Endothelial cell of umbilical vein (primary cell): ENCODE results near the gene MRGPRG. TPM values are rescaled to one million over a fixed set of nuclear protein-coding genes. Genes with fewer than 3 reads are reported as not detected.
"Not testable (repeated sequence)": the region's sequence is repeated elsewhere in the genome, so short reads cannot be mapped to it uniquely, and the experiment has no call there.

ENCODE experiments used
- Bru-seq: library from RNA; stranded (reverse); fragments of 400-500 nt; gene quantifications from one replicate; lab custom pipeline; 2021; lab: Mats Ljungman, UMichigan
- BruChase-seq, 2 experiments: library from RNA; stranded (reverse); fragments of 400-500 nt; gene quantifications; one replicate each; lab custom pipeline; 2021; lab: Mats Ljungman, UMichigan
- BruUV-seq: library from RNA; stranded (reverse); fragments of 400-500 nt; replicated peaks from 2 replicates; lab custom pipeline; 2021; lab: Mats Ljungman, UMichigan
- CTCF ChIA-PET: fragments of 300-600, 350-600 bp; sonication (Branson Sonifier 250); formaldehyde crosslinking; loops from one replicate; lab custom pipeline; 2021; ENCODE audit warnings: antibody characterized with exemption, inconsistent platforms; lab: Charles Lee
- POLR2A ChIA-PET: fragments of 300-600, 350-600 bp; sonication (Branson Sonifier 250); formaldehyde crosslinking; loops from one replicate; lab custom pipeline; 2021; ENCODE audit warnings: antibody characterized with exemption, inconsistent platforms; lab: Charles Lee
- DNase-seq: peaks from one replicate; pipeline ENCODE4 v3.0.0-alpha.2; 2011; ENCODE audit warnings: low read depth, low spot score
- FAIRE-seq: peaks from 2 replicates; lab custom pipeline; 2011; peaks lifted over from hg19 to GRCh38; lab: Jason Lieb, UNC
- H2AFZ ChIP-seq: 2 replicates; pipeline ENCODE4 v1.6.0; 2012; ENCODE audit warnings: low read depth, low read length, control low read depth, inconsistent platforms
- H3K27ac ChIP-seq: 2 replicates; pipeline ENCODE4 v1.5.1; 2011; ENCODE audit warnings: low read depth, mild to moderate bottlenecking, control low read depth, low read length, moderate library complexity; ENCODE audit not compliant: insufficient read depth
- H3K27me3 ChIP-seq, 2 experiments: 2 replicates each; pipeline versions ENCODE4 v1.6.0 to v1.6.1; 2011; ENCODE audit warnings: low read length in 2 of 2, mixed read lengths in 1 of 2; ENCODE audit not compliant: control insufficient read depth in 2 of 2, insufficient read depth in 2 of 2
- H3K36me3 ChIP-seq, 2 experiments: 2 replicates in 1 of 2; 3 replicates in 1 of 2; pipeline ENCODE4 v1.5.1; 2011; ENCODE audit warnings: low read length in 2 of 2, mild to moderate bottlenecking in 1 of 2, moderate library complexity in 1 of 2; ENCODE audit not compliant: control insufficient read depth in 2 of 2, insufficient read depth in 2 of 2; ENCODE audit errors: extremely low read depth in 1 of 2
- H3K4me1 ChIP-seq: 3 replicates; pipeline ENCODE4 v1.5.1; 2011; ENCODE audit warnings: mild to moderate bottlenecking, low read length; ENCODE audit not compliant: control insufficient read depth, insufficient read depth; ENCODE audit errors: extremely low read depth
- H3K4me2 ChIP-seq: 2 replicates; pipeline ENCODE4 v1.6.1; 2011; ENCODE audit warnings: low read length, control low read depth, mixed read lengths; ENCODE audit not compliant: insufficient read depth
- H3K4me3 ChIP-seq, 3 experiments: fragments of 200-600 bp in 1 of 3; sonication (generic), shearing (Covaris generic) in 1 of 3; replicated peaks in 1 of 3; 2 replicates each; pipeline ENCODE4 v1.5.1; 2011 to 2016; ENCODE audit warnings: control low read depth in 3 of 3, low read length in 3 of 3, mild to moderate bottlenecking in 2 of 3, inconsistent platforms in 1 of 3, low read depth in 1 of 3, moderate library complexity in 1 of 3; ENCODE audit not compliant: insufficient read depth in 1 of 3
- H3K79me2 ChIP-seq: 2 replicates; pipeline ENCODE4 v1.6.0; 2012; ENCODE audit warnings: low read length, inconsistent platforms; ENCODE audit not compliant: control insufficient read depth, insufficient read depth
- H3K9ac ChIP-seq: replicated peaks from 2 replicates; pipeline ENCODE3; 2011; ENCODE audit warnings: low read length, control low read depth; ENCODE audit not compliant: insufficient read depth; ENCODE audit errors: extremely low read depth
- H3K9me1 ChIP-seq: replicated peaks from 3 replicates; pipeline ENCODE4 v1.6.0; 2011; ENCODE audit warnings: mild to moderate bottlenecking, low read length; ENCODE audit not compliant: control insufficient read depth, insufficient read depth; ENCODE audit errors: extremely low read depth
- H3K9me3 ChIP-seq: replicated peaks from 2 replicates; pipeline ENCODE4 v1.5.1; 2012; ENCODE audit warnings: low read length, inconsistent platforms; ENCODE audit not compliant: control insufficient read depth, insufficient read depth
- H4K20me1 ChIP-seq: replicated peaks from 2 replicates; pipeline ENCODE3; 2011; ENCODE audit warnings: mild to moderate bottlenecking, low read length; ENCODE audit not compliant: control insufficient read depth, insufficient read depth; ENCODE audit errors: extremely low read depth
- FOS ChIP-seq: IDR thresholded peaks from 2 replicates; pipeline ENCODE4 v1.6.1; 2011; ENCODE audit warnings: mild to moderate bottlenecking, low read length, moderate library complexity, borderline replicate concordance; ENCODE audit not compliant: insufficient read depth
- GATA2 ChIP-seq: IDR thresholded peaks from 2 replicates; pipeline ENCODE4 v1.7.0; 2011; ENCODE audit warnings: low read depth, mild to moderate bottlenecking, moderate library complexity, mixed read lengths, low read length; ENCODE audit not compliant: insufficient read length, insufficient read depth
- JUN ChIP-seq: IDR thresholded peaks from 2 replicates; pipeline ENCODE4 v1.6.1; 2011; ENCODE audit warnings: borderline replicate concordance, low read depth; ENCODE audit not compliant: insufficient read length, insufficient read depth
- POLR2A ChIP-seq: IDR thresholded peaks from 2 replicates; pipeline ENCODE4 v1.6.1; 2012; ENCODE audit warnings: low read depth, mild to moderate bottlenecking, control low read depth, low read length
- POLR2AphosphoS5 ChIP-seq: IDR thresholded peaks from 2 replicates; pipeline ENCODE4 v1.6.1; 2012; ENCODE audit warnings: low read depth, mild to moderate bottlenecking, control low read depth, low read length, moderate library complexity; ENCODE audit not compliant: insufficient read depth
- dilution Hi-C: fragments of 300-500 bp; cut with MboI; formaldehyde crosslinking; loops from one replicate; pipeline ENCODE4 v1.15.0; 2019; ENCODE audit warnings: low sequenced_read_pairs; ENCODE audit not compliant: extremely low pct_ligation_motif_present
- intact Hi-C: fragments of 100-400 bp; cut with micrococcal nuclease; formaldehyde crosslinking; loops from one replicate; pipeline ENCODE4 v1.10.0; 2022
- long read RNA-seq: library from polyadenylated mRNA; stranded (forward); transcript quantifications from one replicate; pipeline ENCODE4 v2.0.0, GENCODE V29; 2021
- polyA minus RNA-seq, 3 experiments: library from RNA; depleted of rRNA, polyadenylated mRNA; stranded (reverse); fragments of >200 nt; gene quantifications; 1 replicate in 1 of 3; 2 replicates in 2 of 3; pipeline ENCODE4 v1.2.3, GENCODE V29; 2011
- polyA plus RNA-seq, 4 experiments: library from polyadenylated mRNA; depleted of rRNA in 3 of 4; stranded (reverse) in 3 of 4; unstranded in 1 of 4; fragments of >200 nt; gene quantifications; 2 replicates each; pipeline versions ENCODE4 v1.2.1 to v1.2.3, GENCODE V29; 2011 to 2012; ENCODE audit warnings: missing spikeins in 1 of 4
- total RNA-seq: library from RNA; stranded (reverse); gene quantifications from 2 replicates; pipeline ENCODE4 v1.2.3, GENCODE V29; 2021

MRGPRG gene, protein sequence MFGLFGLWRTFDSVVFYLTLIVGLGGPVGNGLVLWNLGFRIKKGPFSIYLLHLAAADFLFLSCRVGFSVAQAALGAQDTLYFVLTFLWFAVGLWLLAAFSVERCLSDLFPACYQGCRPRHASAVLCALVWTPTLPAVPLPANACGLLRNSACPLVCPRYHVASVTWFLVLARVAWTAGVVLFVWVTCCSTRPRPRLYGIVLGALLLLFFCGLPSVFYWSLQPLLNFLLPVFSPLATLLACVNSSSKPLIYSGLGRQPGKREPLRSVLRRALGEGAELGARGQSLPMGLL
- total RNA-seq (not detected in 2 replicates), polyA plus RNA-seq (not detected in 2 replicates), polyA minus RNA-seq (not detected in 2 replicates), Bru-seq, nascent RNA (not detected), BruChase-seq, experiment 1, labeled RNA remaining after a 6-hour chase (not detected), BruChase-seq, experiment 2, labeled RNA remaining after a 2-hour chase (not detected)
- polyA plus RNA-seq (2011; cell fraction: cytosol; rRNA removed): not detected in 2 replicates
- polyA plus RNA-seq (2011; cell fraction: nucleus; rRNA removed): not detected in 2 replicates
- not detected in 2 replicates for polyA plus RNA-seq (2012)
- polyA minus RNA-seq (2011; cell fraction: cytosol; rRNA and poly(A)+ RNA removed): not detected
- not detected in 2 replicates for polyA minus RNA-seq (2011; cell fraction: nucleus; rRNA and poly(A)+ RNA removed)
- long read RNA-seq: 0 reads

DNA sequence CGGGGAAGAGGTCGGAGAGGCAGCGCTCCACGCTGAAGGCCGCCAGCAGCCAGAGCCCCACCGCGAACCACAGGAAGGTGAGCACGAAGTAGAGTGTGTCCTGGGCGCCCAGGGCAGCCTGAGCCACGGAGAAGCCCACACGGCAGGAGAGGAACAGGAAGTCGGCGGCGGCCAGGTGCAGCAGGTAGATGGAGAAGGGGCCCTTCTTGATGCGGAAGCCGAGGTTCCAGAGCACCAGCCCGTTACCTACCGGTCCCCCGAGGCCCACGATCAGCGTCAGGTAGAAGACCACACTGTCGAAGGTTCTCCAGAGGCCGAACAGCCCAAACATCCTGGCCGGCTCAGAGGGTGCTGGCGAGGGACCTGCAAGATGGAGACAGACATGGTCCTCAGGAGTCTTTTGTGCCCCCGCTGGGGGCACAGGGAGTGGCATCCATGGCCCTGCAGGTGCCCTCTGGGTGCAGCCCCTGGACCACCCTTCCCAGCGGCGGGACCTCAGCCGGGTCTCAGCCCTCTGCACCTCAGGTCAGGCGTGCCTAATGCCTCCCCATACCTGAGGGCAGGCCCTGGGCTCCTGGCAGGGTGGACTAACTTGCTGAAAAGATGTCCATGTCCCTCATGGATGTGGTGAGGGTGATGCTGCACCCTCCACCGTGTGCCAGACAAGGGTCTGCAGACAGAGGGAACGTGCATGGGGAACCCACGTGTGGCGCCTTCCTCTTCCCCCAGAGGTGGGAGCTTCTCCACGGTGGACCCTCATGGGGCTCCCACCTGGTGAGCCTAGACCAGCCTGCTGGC lies at the start of gene MRGPRG:
MRGPRG (minus strand) TSS at position 331 of the 798 bp plus-strand sequence; CDS start at position 331, 0 bp downstream.
- H2AFZ ChIP-seq: no peak within 1 kb of the TSS
- FAIRE-seq: no peak
- BruUV-seq: no TSS peak

GRCh38 chr11:3262548-3262947 lies 43.9 kb upstream of the MRGPRG start:
- CTCF ChIA-PET, H3K27ac ChIP-seq, H3K9me3 ChIP-seq, H3K27me3 ChIP-seq, dilution Hi-C loops, H3K4me2 ChIP-seq, H3K36me3 ChIP-seq, DNase-seq, H3K79me2 ChIP-seq, POLR2A ChIA-PET, H4K20me1 ChIP-seq, BruUV-seq, H3K4me1 ChIP-seq, H3K4me3 ChIP-seq, H2AFZ ChIP-seq, intact Hi-C loops, H3K9ac ChIP-seq, H3K9me1 ChIP-seq: not testable (repeated sequence)
- FAIRE-seq: peak; percentile 56

More for the DNA sequence above, at the start of gene MRGPRG:
- no peak for DNase-seq
- TF ChIP-seq GATA2 (no peak), FOS (no peak), JUN (no peak), POLR2AphosphoS5 (no peak), POLR2A (no peak)
- POLR2A ChIA-PET: no interaction called here
- no peaks in the 10 kb centered on the region for H3K36me3 ChIP-seq
- H3K27ac ChIP-seq: no peak within 1 kb of the TSS
- H3K4me3 ChIP-seq: no peak within 1 kb of the TSS
- H3K79me2 ChIP-seq: no peaks in the 10 kb centered on the region
- intact Hi-C loops (loop anchor here (5.0 kb wide), 2 partner anchors 51 to 286 kb away; partner anchors contain the start of gene OSBPL5), dilution Hi-C loops (no loop called here)
- no peaks in the 10 kb centered on the region for H3K9me3 ChIP-seq
- no peak within 1 kb of the TSS for H3K4me2 ChIP-seq
- H4K20me1 ChIP-seq: no peaks in the 10 kb centered on the region
- no peaks in the 10 kb centered on the region for H3K9me1 ChIP-seq
- H3K9ac ChIP-seq: no peak within 1 kb of the TSS
- no peaks in the 10 kb centered on the region for H3K4me1 ChIP-seq
- H3K27me3 ChIP-seq: no peaks in the 10 kb centered on the region
- CTCF ChIA-PET: interaction anchor here (1.2 to 3.4 kb wide), 5 partner anchors 127 to 190 kb away, joined by 3 to 35 read pairs (median 6); no protein-coding TSS in a partner anchor

DNA sequence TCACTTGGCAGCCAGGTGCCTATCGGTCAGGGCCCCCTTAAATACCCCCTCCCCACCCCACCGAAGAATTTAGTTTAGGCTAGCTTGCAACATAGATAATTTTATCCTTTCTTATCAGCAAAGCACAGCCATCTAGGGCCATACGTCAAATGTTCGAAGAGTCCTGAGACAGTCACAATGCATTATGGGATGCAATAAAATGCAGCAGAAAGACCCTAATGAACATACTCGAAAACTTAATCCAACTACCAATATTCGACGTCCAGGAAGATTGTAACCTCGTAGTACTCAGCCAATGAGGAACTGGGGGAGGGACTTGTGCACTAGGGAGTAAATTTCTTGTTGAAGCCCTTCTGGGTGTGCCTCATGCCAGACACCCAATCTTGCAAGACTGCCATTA lies 43.2 kb upstream of the MRGPRG start:
- H3K9ac ChIP-seq, H3K27ac ChIP-seq, H3K4me3 ChIP-seq, POLR2A ChIA-PET, H3K4me2 ChIP-seq, H4K20me1 ChIP-seq, BruUV-seq, CTCF ChIA-PET, dilution Hi-C loops, H3K79me2 ChIP-seq, H3K9me1 ChIP-seq, H3K4me1 ChIP-seq, DNase-seq, H3K36me3 ChIP-seq, H2AFZ ChIP-seq, intact Hi-C loops, H3K27me3 ChIP-seq, FAIRE-seq, H3K9me3 ChIP-seq: not testable (repeated sequence)
